LNCaP clone FGC (cell line): ENCODE data around the gene GCNT4.
"Not testable (repeated sequence)": the region's sequence is repeated elsewhere in the genome, so short reads cannot be mapped to it uniquely, and the experiment has no call there.

Source experiments
- DNase-seq: peaks from one replicate; pipeline ENCODE4 v3.0.0-alpha.2; 2011; ENCODE audit warnings: low read depth
- H3K4me3 ChIP-seq: 2 replicates; pipeline ENCODE4 v1.5.1; 2011; ENCODE audit warnings: mild to moderate bottlenecking, low read depth, low read length, control low read depth
- CTCF ChIP-seq: IDR thresholded peaks from 2 replicates; pipeline ENCODE4 v1.5.1; 2012; ENCODE audit warnings: mild to moderate bottlenecking; ENCODE audit not compliant: control insufficient read depth, insufficient read depth; ENCODE audit errors: extremely low read depth

The GCNT4 gene, protein sequence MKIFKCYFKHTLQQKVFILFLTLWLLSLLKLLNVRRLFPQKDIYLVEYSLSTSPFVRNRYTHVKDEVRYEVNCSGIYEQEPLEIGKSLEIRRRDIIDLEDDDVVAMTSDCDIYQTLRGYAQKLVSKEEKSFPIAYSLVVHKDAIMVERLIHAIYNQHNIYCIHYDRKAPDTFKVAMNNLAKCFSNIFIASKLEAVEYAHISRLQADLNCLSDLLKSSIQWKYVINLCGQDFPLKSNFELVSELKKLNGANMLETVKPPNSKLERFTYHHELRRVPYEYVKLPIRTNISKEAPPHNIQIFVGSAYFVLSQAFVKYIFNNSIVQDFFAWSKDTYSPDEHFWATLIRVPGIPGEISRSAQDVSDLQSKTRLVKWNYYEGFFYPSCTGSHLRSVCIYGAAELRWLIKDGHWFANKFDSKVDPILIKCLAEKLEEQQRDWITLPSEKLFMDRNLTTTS

DNA sequence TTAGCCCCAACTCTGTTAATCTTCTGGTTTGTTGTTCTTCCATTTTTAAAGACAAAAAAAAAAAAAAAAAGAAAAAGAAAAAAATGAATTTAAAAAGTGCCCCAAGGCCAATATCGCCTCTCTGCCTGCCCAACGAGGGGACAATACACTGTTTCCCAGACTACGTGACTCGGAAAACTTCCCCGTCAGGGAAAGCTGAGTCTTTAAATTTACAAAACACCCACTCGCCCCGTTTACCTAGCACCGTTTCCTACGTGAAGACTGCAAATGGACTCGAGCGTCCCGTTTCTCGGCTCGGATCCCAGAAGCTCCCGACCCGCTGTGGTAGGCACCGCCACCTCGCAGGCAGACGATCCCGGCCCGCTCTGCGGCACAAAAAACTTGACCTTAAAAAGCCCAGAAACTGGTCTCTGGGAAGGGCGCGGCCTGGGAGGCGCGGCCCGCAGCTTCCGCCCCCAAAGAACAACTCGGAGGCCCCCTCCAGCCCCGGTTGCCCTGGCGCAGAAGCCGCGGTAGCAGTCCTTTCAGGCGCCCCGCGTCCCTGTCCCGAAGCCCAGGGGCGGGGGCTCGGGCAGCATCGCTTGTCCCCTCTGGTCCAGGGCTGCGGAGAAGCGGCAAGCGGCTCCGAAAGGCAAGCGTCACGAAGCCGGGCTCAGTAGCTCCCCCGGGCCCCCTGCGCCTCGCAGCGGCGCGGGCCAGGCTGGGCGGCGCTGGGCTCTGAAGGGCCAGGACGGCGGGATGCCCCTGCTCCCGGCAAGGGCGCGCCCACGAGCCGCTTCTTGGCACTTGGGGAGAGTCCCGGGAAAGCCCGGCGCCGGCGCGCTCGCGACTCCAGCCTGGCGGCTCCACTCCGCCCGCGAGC lies at the start of gene GCNT4:
Gene GCNT4, minus strand, starts transcription at position 367 of the 862 bp plus-strand sequence. CDS start 22,521 bp downstream, outside the sequence.
- no peak for DNase-seq
- no peak for TF ChIP-seq CTCF
- peak within 1 kb of the TSS; percentile 55 for H3K4me3 ChIP-seq

GRCh38 chr5:75095956-75096355 lies 43.6 kb upstream of the GCNT4 start:
- not testable (repeated sequence) for DNase-seq, H3K4me3 ChIP-seq

- TF ChIP-seq CTCF = no peak
- no peak for DNase-seq
- no peak overlapping the region for H3K4me3 ChIP-seq
These were observed 39.2 kb upstream of the GCNT4 start for GRCh38 chr5:75091597-75091996.

DNA sequence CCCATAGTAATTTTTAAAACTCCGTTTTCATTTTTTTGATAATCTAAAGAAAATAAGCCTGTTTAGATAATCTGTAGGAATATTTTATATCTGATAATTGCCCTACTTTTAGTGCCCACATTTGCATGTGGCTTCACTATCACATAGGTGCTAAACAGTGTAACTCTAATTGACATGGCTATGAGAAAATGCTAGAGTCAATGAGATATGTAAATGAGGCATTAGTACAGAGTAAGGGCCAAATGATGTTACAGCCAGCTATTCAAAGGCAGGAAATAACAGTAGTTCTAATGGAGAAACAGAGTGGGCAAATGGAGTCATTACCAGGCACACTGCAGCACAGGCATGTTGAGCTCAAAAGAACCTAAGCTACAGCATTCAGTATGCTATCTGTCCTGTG lies 37.3 kb upstream of the GCNT4 start:
- TF ChIP-seq CTCF = no peak
- no peak for DNase-seq
- H3K4me3 ChIP-seq = no peak overlapping the region

DNA sequence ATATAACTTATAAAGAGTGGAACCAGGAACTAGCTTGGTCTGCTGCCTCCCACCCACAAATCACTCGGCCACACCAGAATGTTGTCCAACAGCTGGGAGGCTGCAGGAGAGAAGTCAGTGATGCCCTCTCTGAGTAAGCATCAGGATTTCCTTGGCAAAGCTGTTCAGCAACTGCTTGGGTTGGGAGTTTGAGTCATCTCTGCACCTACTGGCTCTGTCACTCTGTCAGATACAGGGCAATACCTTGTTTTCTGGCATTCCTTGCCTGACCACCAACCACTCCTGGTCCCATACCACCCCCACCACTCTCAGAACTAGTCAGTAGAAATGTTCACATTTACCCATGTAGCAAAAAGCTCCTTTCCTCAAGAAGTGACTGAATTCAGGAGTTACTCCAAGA lies 36.8 kb upstream of the GCNT4 start:
- no peak for TF ChIP-seq CTCF
- no peak for DNase-seq
- H3K4me3 ChIP-seq = no peak overlapping the region

- no peak overlapping the region for H3K4me3 ChIP-seq
- TF ChIP-seq CTCF = no peak
- DNase-seq = no peak
These were observed 36.3 kb upstream of the GCNT4 start for GRCh38 chr5:75088648-75089047.

DNA sequence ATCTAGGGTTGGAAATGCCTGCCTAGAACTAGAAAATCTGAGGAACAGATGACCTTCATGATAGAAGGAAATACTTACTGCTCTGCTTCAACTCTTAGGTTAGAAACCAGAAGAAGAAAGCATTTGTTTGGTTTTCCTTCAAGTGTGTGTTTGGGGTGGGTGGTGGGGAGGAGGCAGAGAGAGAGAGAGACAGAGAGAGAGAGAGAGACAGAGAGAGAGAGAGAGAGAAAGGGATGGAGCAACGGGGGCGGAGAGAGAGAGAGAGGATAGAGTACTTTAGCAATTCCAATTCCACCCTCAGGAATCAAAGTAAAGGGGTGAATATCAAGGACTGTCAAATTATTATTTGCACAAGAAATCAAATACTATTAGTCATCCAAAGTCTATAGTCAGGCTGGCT lies 29.2 kb upstream of the GCNT4 start:
- H3K4me3 ChIP-seq = no peak overlapping the region
- no peak for TF ChIP-seq CTCF
- no peak for DNase-seq

GRCh38 chr5:75079346-75079745 lies 27.0 kb upstream of the GCNT4 start:
- not testable (repeated sequence) for H3K4me3 ChIP-seq, DNase-seq
